SU-DHL-6 (cell line): ENCODE data around the gene GPR180.

Experiments used
- H2AFZ ChIP-seq: fragments of 200-600 bp; sonication (generic); 2 replicates; pipeline ENCODE4 v1.6.1; 2014; ENCODE audit warnings: low read depth, mild to moderate bottlenecking, moderate library complexity, mixed read lengths, antibody characterized with exemption, low read length; ENCODE audit not compliant: severe bottlenecking
- H3F3A ChIP-seq: fragments of 200-600 bp; shearing (Covaris generic); 2 replicates; pipeline ENCODE4 v1.6.0; 2016; ENCODE audit warnings: antibody characterized with exemption, mild to moderate bottlenecking; ENCODE audit not compliant: insufficient read depth
- H3K27ac ChIP-seq: fragments of 200-600 bp; sonication (generic); 2 replicates; pipeline ENCODE4 v1.5.1; 2016; ENCODE audit warnings: low read depth, mild to moderate bottlenecking, low read length, moderate library complexity, mixed read lengths
- H3K27me3 ChIP-seq: fragments of 200-600 bp; sonication (generic), shearing (Covaris generic); 2 replicates; pipeline ENCODE4 v1.6.0; 2014; ENCODE audit warnings: mild to moderate bottlenecking, low read length
- H3K36me3 ChIP-seq: fragments of 200-600 bp; sonication (generic); 2 replicates; pipeline ENCODE4 v1.6.1; 2014; ENCODE audit warnings: mild to moderate bottlenecking, low read length, mixed read lengths
- H3K4me2 ChIP-seq: fragments of 300-600, 200-600 bp; shearing (Covaris generic), sonication (generic); 2 replicates; pipeline ENCODE4 v1.6.0; 2014; ENCODE audit warnings: low read length, low read depth, mild to moderate bottlenecking; ENCODE audit not compliant: poor library complexity, severe bottlenecking
- H3K4me3 ChIP-seq: fragments of 200-600 bp; sonication (generic); 2 replicates; pipeline ENCODE4 v1.5.1; 2014; ENCODE audit warnings: antibody characterized with exemption, low read length, mild to moderate bottlenecking, mixed read lengths; ENCODE audit not compliant: insufficient read depth, poor library complexity, severe bottlenecking
- H3K79me2 ChIP-seq: fragments of 200-600 bp; sonication (generic); 2 replicates; pipeline ENCODE4 v1.6.1; 2014; ENCODE audit warnings: mild to moderate bottlenecking, low read length, moderate library complexity; ENCODE audit not compliant: insufficient read depth
- H3K9ac ChIP-seq: fragments of 200-600 bp; sonication (generic); 2 replicates; pipeline ENCODE4 v1.7.0; 2014; ENCODE audit warnings: mild to moderate bottlenecking, low read length
- H3K9me2 ChIP-seq: fragments of 200-600 bp; sonication (generic); replicated peaks from 2 replicates; pipeline ENCODE4 v1.6.1; 2014; ENCODE audit warnings: low read length; ENCODE audit not compliant: insufficient read depth
- H3K9me3 ChIP-seq: fragments of 200-600 bp; sonication (generic); 2 replicates; pipeline ENCODE4 v1.6.1; 2014; ENCODE audit warnings: low read length, mixed read lengths; ENCODE audit not compliant: insufficient read depth
- H4K20me1 ChIP-seq: fragments of 200-600 bp; sonication (generic); 2 replicates; pipeline ENCODE4 v1.6.1; 2014; ENCODE audit warnings: low read depth, mild to moderate bottlenecking, antibody characterized with exemption, low read length, moderate library complexity, mixed read lengths
- CTCF ChIP-seq: fragments of 200-600 bp; sonication (generic); IDR thresholded peaks from one replicate; pipeline ENCODE4 v1.5.1; 2017; ENCODE audit warnings: antibody characterized with exemption, mild to moderate bottlenecking, low read length, moderate library complexity; ENCODE audit not compliant: insufficient read depth, poor library complexity, severe bottlenecking
- EZH2phosphoT487 ChIP-seq: fragments of 200-600 bp; sonication (generic), shearing (Covaris generic); conservative IDR thresholded peaks from 2 replicates; pipeline ENCODE4 v1.6.1; 2018; ENCODE audit warnings: mild to moderate bottlenecking, antibody characterized with exemption, low read length, moderate library complexity, mixed read lengths

The GPR180 gene

GRCh38 chr13:94601446-94602431 lies at the start of gene GPR180:
Gene GPR180 (plus strand): TSS chr13:94601857. CDS start chr13:94601928, 71 bp downstream.
- Histone ChIP-seq H2AFZ (peak within 1 kb of the TSS; percentile 59), H4K20me1 (no peaks in the 10 kb centered on the region), H3K4me2 (peak within 1 kb of the TSS; percentile 89), H3K9me3 (no peaks in the 10 kb centered on the region; the same call in 1 of the 2 replicates), H3K4me3 (peak within 1 kb of the TSS; percentile 76), H3K79me2 (peaks cover 24% of the 10 kb centered on the region), H3K9me2 (no peaks in the 10 kb centered on the region), H3F3A (peaks cover 12% of the 10 kb centered on the region), H3K36me3 (peaks cover 12% of the 10 kb centered on the region; the same call in 1 of the 2 replicates), H3K9ac (peak within 1 kb of the TSS; percentile 70), H3K27me3 (no peaks in the 10 kb centered on the region), H3K27ac (peak within 1 kb of the TSS; percentile 6; the same call in 1 of the 2 replicates)
- TF ChIP-seq EZH2phosphoT487 (no peak), CTCF (no peak)

GRCh38 chr13:94552095-94552494 lies 49.6 kb upstream of the GPR180 start:
- no peaks in the 10 kb centered on the region for H3K9me3 ChIP-seq
- H3K4me3 ChIP-seq = no peak overlapping the region
- H3K27ac ChIP-seq = no peak overlapping the region
- no peaks in the 10 kb centered on the region for H3K36me3 ChIP-seq
- no peaks in the 10 kb centered on the region for H3K27me3 ChIP-seq
- H3K79me2 ChIP-seq = no peaks in the 10 kb centered on the region
- TF ChIP-seq CTCF = no peak
- TF ChIP-seq EZH2phosphoT487 = no peak
- H3F3A ChIP-seq = no peaks in the 10 kb centered on the region
- no peak overlapping the region for H3K4me2 ChIP-seq
- no peak overlapping the region for H2AFZ ChIP-seq
- H4K20me1 ChIP-seq = no peaks in the 10 kb centered on the region
- H3K9ac ChIP-seq = no peak overlapping the region
- H3K9me2 ChIP-seq = no peaks in the 10 kb centered on the region

GRCh38 chr13:94553766-94554165 lies 47.9 kb upstream of the GPR180 start:
- Histone ChIP-seq H3K9ac (no peak overlapping the region), H3K27ac (no peak overlapping the region), H3K9me2 (no peaks in the 10 kb centered on the region), H3K4me3 (no peak overlapping the region), H3K36me3 (no peaks in the 10 kb centered on the region), H3F3A (no peaks in the 10 kb centered on the region), H3K27me3 (no peaks in the 10 kb centered on the region), H3K79me2 (no peaks in the 10 kb centered on the region), H4K20me1 (no peaks in the 10 kb centered on the region), H3K4me2 (no peak overlapping the region), H2AFZ (no peak overlapping the region), H3K9me3 (no peaks in the 10 kb centered on the region)
- TF ChIP-seq CTCF (no peak), EZH2phosphoT487 (no peak)
